ENCODE data around the gene SHROOM3.

DNA sequence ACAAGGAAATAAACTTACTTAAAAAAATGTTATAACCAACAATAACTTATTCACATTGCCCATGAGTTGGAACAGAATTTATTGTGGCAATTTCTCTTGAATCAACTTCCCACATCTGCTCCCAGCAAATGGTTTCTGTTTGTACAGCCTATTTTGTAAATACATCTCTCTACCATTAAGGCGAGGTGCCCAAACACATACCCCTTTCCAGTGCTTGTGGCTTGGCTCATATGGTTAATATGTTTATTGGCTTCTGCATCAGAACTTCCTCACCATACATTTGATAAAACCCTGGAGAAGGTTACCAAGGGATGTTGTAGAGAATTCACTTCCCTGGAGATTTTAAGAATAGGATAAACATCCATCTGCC, 255.9 kb downstream of the SHROOM3 start:
- no peak for TF ChIP-seq POLR2A (IDR thresholded peaks at IDR 0.05)
- TF ChIP-seq, protein P1, sequence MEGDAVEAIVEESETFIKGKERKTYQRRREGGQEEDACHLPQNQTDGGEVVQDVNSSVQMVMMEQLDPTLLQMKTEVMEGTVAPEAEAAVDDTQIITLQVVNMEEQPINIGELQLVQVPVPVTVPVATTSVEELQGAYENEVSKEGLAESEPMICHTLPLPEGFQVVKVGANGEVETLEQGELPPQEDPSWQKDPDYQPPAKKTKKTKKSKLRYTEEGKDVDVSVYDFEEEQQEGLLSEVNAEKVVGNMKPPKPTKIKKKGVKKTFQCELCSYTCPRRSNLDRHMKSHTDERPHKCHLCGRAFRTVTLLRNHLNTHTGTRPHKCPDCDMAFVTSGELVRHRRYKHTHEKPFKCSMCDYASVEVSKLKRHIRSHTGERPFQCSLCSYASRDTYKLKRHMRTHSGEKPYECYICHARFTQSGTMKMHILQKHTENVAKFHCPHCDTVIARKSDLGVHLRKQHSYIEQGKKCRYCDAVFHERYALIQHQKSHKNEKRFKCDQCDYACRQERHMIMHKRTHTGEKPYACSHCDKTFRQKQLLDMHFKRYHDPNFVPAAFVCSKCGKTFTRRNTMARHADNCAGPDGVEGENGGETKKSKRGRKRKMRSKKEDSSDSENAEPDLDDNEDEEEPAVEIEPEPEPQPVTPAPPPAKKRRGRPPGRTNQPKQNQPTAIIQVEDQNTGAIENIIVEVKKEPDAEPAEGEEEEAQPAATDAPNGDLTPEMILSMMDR (IDR thresholded peaks at IDR 0.05): no peak

Data from Peyer's patch (tissue), 4 donors.